Measurements from ENCODE around the gene SLC38A11.

The SLC38A11 gene

GRCh38 chr2:164846276-164846675 lies 109.0 kb downstream of the SLC38A11 start:
- FAIRE-seq, result no peak
- DNase-seq (ENCODE audit: insufficient read length), result no peak
- TF ChIP-seq TAF1 (IDR thresholded peaks at IDR 0.05; ENCODE audit: borderline replicate concordance, low read depth, low read length) (no peak), POLR2AphosphoS5 (IDR thresholded peaks at IDR 0.05; ENCODE audit: low read depth, low read length) (no peak), POLR2A (IDR thresholded peaks at IDR 0.05; ENCODE audit: low read depth, low read length) (no peak)

Data from GM12892 (cell line).